Measurements from ENCODE around the gene LUZP1.

- TF ChIP-seq CTCF (IDR thresholded peaks at IDR 0.05; ENCODE audit: low read depth, low read length) (no peak), POLR2A (IDR thresholded peaks at IDR 0.05; ENCODE audit: extremely low read depth, insufficient read length) (no peak), MAX (IDR thresholded peaks at IDR 0.05; ENCODE audit: low read depth, low read length) (no peak), MYC (IDR thresholded peaks at IDR 0.05; ENCODE audit: low read depth, low read length) (no peak)
Measured at GRCh38 chr1:23069149-23069548, 99.5 kb downstream of the LUZP1 start.

Data from NB4 (cell line).